HepG2 (cell line): ENCODE results near the gene SLC50A1. TPM values are rescaled to one million over a fixed set of nuclear protein-coding genes. Genes with fewer than 3 reads are reported as not detected.

ENCODE experiments used
- IRX3 ChIP-seq: sonication (generic); formaldehyde crosslinking; IDR thresholded peaks from 2 replicates; pipeline ENCODE4 v1.8.1; 2023; ENCODE audit warnings: mild to moderate bottlenecking, low read depth, missing genetic modification reagents, borderline replicate concordance
- NR0B2 ChIP-seq: sonication (generic); formaldehyde crosslinking; IDR thresholded peaks from 2 replicates; pipeline ENCODE4 v1.4.0; 2020; ENCODE audit warnings: mild to moderate bottlenecking, missing genetic modification reagents
- PRDM10 ChIP-seq: sonication (generic); formaldehyde crosslinking; IDR thresholded peaks from 2 replicates; pipeline ENCODE4 v1.4.0; 2020; ENCODE audit warnings: low read depth, missing genetic modification reagents
- SAFB2 ChIP-seq: sonication (generic); formaldehyde crosslinking; IDR thresholded peaks from 2 replicates; pipeline ENCODE4 v1.5.1; 2020; ENCODE audit warnings: missing genetic modification reagents, low read depth, mild to moderate bottlenecking, borderline replicate concordance
- SSRP1 ChIP-seq: IDR thresholded peaks from 2 replicates; pipeline ENCODE4 v1.6.1; 2016; ENCODE audit warnings: control low read depth
- ZBTB4 ChIP-seq: sonication (generic); formaldehyde crosslinking; IDR thresholded peaks from 2 replicates; pipeline ENCODE4 v1.4.0; 2020; ENCODE audit warnings: missing genetic modification reagents, mild to moderate bottlenecking, borderline replicate concordance
- ZFP90 ChIP-seq: sonication (generic); formaldehyde crosslinking; IDR thresholded peaks from 2 replicates; pipeline ENCODE4 v1.8.0; 2022; ENCODE audit warnings: missing genetic modification reagents, mild to moderate bottlenecking, inconsistent platforms, borderline replicate concordance
- ZNF180 ChIP-seq: sonication (generic); formaldehyde crosslinking; IDR thresholded peaks from 2 replicates; pipeline ENCODE4 v1.4.0; 2020; ENCODE audit warnings: low read depth, missing genetic modification reagents, borderline replicate concordance
- ZNF432 ChIP-seq: sonication (generic); formaldehyde crosslinking; IDR thresholded peaks from 2 replicates; pipeline ENCODE4 v1.5.0; 2020; ENCODE audit warnings: missing genetic modification reagents, mild to moderate bottlenecking, borderline replicate concordance
- ZNF512 ChIP-seq: sonication (generic); formaldehyde crosslinking; IDR thresholded peaks from 2 replicates; pipeline ENCODE4 v1.4.0; 2020; ENCODE audit warnings: mild to moderate bottlenecking, missing genetic modification reagents
- ZNF543 ChIP-seq: sonication (generic); formaldehyde crosslinking; IDR thresholded peaks from 2 replicates; pipeline ENCODE4 v1.4.0; 2020; ENCODE audit warnings: mild to moderate bottlenecking, missing genetic modification reagents
- ZNF564 ChIP-seq: sonication (generic); formaldehyde crosslinking; IDR thresholded peaks from 2 replicates; pipeline ENCODE4 v1.8.1; 2023; ENCODE audit warnings: mild to moderate bottlenecking, missing genetic modification reagents
- ZNF781 ChIP-seq: sonication (generic); formaldehyde crosslinking; IDR thresholded peaks from 2 replicates; pipeline ENCODE4 v1.5.1; 2020; ENCODE audit warnings: borderline replicate concordance, mild to moderate bottlenecking, missing genetic modification reagents; ENCODE audit errors: not compliant biosample characterization
- ZNF784 ChIP-seq: sonication (generic); formaldehyde crosslinking; IDR thresholded peaks from 2 replicates; pipeline ENCODE4 v1.5.1; 2020; ENCODE audit warnings: missing genetic modification reagents, mild to moderate bottlenecking, borderline replicate concordance
- ZNF850 ChIP-seq: sonication (generic); formaldehyde crosslinking; conservative IDR thresholded peaks from 2 replicates; pipeline ENCODE4 v1.9.0; 2021; ENCODE audit warnings: mild to moderate bottlenecking, missing genetic modification reagents
- polyA plus RNA-seq, 8 experiments: library from polyadenylated mRNA; depleted of rRNA in 3 of 8; stranded (reverse) in 7 of 8; unstranded in 1 of 8; fragments of >200 nt; fragmentation: Illumina TruSeq in 4 of 8; extraction: Trizol in 4 of 8; gene quantifications; 2 replicates each; pipeline versions ENCODE4 v1.2.1 to v1.2.3, GENCODE V29; 2011 to 2016; ENCODE audit warnings: low read depth in 4 of 8, missing spikeins in 1 of 8, mixed read lengths in 1 of 8; ENCODE audit not compliant: insufficient read depth in 1 of 8
- total RNA-seq, 5 experiments: library from RNA; depleted of rRNA; stranded (reverse); fragments of >200 nt; fragmentation: Illumina TruSeq; extraction: Trizol; gene quantifications; 2 replicates each; pipeline ENCODE4 v1.2.3, GENCODE V29; 2016; ENCODE audit warnings: low read depth in 1 of 5

SLC50A1 gene
- total and polyA plus RNA-seq, 2 of the 13 experiments (the other 11 are each of a cell fraction or from before 2014, with no cell fraction given) = 22.5 to 46.8 TPM

GRCh38 chr1:155127967-155128754 is 7.5 kb upstream of the SLC50A1 start (continued):
- TF ChIP-seq PRDM10 (CRISPR knock-in tag) = no peak
- TF ChIP-seq SAFB2 (CRISPR knock-in tag) = 0 out of 2 replicates have a peak, but pooled peaks have one; percentile 21
- TF ChIP-seq ZFP90 = no peak; the same call in 1 of the 2 replicates
- TF ChIP-seq ZNF564 (CRISPR knock-in tag) = no peak
- no peak for TF ChIP-seq ZNF781 (CRISPR knock-in tag)
- no peak for TF ChIP-seq SSRP1 (CRISPR knock-in tag)
- TF ChIP-seq ZNF432 = no peak
- TF ChIP-seq NR0B2 = no peak
- peak; percentile 89; the same call in 1 of the 2 replicates for TF ChIP-seq ZNF850 (CRISPR knock-in tag)
- no peak for TF ChIP-seq ZNF784
- TF ChIP-seq ZNF543 (CRISPR knock-in tag) = no peak
- TF ChIP-seq ZNF180 (CRISPR knock-in tag) = no peak
- TF ChIP-seq ZNF512 (CRISPR knock-in tag) = no peak
- TF ChIP-seq IRX3 = no peak
- TF ChIP-seq ZBTB4 (CRISPR knock-in tag) = no peak
